Measurements from ENCODE around the gene RXRA. TPM values are rescaled to one million over a fixed set of nuclear protein-coding genes. Genes with fewer than 3 reads are reported as not detected.
"Not testable (repeated sequence)": the region's sequence is repeated elsewhere in the genome, so short reads cannot be mapped to it uniquely, and the experiment has no call there.

Gene RXRA
- polyA plus RNA-seq, 3 donors, result 33.6 to 42.2 (median 33.9) TPM

DNA sequence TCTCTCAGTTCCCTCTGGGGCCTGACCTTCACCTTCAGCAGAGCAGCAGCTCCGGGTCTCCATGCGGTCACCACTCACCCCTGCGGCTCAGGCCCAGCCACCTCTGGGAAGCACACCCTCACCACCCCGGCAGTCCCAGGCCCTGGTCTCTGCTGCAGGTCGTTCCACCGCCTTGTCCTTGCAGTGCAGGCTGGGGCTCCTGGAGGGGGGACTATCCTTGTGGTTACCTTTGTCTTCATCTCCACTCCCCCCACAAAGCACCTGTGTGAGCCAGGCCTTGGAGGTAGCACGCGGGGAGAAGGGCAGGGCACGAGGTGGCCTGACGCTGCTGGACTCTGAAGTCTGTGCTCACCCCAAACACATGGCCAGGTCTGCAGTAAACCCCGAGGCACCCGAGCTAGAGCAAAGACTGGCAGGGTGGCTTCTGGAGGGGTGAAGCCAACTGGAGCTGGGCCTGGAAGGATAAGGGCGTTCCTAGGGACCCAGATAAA is 33.2 kb upstream of the RXRA start:
- no peak for DNase-seq (ENCODE audit: low read depth in 3 of 3, low spot score in 2 of 3)

GRCh38 chr9:134293611-134294152 is 32.6 kb upstream of the RXRA start:
- no peak for DNase-seq (ENCODE audit: low read depth in 3 of 3, low spot score in 2 of 3)

DNA sequence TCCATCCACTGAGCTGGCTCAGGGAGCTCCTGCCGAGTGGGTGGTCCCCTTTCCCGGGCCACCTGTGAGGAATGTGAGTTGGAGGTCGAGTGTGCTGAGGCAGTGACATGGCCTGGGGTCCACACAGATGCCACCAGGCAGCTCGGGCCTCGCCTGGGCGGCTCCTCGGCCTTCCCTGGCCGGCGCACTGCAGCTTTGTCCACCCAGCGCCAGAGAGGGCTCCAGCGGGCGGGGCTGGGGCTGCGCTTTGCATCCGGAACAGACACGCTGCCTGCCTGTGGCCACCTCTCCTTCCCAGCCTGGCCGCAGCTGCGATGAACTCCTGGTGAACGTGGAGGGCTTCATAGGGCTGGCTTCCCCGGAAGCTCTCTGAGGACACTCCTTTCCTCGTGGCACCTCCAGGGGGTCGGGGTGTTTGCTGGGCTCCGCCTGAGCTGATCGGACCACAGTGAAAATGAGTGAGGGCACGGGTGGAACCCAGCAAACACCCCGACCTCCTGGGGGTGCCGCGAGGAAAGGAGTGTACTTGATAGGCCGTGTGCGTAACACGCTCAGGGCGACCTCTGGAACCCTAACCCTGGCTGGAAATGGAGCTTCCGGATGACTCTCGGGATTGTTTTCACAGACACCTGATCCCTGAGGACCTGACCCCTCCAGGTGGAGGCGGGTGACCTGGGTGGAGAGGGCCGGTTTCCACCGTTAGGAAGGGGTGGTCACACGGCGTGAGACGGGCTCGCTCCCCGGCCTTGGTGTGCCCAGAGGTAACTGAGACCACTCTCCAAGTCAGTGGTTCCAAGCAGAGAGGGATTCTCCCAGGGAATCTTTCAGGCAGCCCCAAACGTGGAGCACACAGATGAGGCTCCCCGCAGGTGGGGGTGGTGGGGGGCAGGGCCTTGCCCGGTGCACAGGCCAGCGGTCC is 31.8 kb upstream of the RXRA start:
- no peak for DNase-seq (ENCODE audit: low read depth in 3 of 3, low spot score in 2 of 3)

DNA sequence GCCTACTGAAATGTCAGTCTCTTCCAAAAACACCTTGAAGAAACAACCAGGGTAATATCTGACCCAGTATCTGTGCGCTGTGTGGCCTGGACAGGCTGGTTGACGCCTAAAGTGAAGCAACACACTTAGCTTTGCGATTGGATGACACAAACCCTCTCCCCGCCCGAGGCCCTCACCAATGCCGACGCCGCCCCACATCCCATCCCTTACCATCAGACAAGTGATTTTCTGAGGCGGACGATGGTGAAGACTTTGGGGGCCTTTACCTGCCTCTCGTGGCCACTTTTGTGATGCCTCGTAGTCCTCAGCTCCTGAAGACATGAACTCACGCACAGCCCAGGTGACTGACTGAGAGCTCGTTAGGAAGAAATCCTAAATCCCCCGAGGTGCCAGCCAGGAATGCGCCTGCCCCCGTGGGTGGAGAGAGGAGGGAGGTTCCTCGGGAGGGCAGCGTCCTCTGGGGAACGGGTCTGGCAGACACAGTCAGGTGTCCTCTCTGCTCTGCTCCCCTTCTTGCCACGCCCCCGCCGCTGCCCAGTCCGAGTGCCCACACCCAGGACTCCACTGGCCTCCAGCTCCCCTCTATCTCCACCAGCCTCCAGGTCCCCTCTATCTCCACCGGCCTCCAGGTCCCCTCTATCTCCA is 31.0 kb upstream of the RXRA start:
- DNase-seq (ENCODE audit: low read depth in 3 of 3, low spot score in 2 of 3), result no peak

DNA sequence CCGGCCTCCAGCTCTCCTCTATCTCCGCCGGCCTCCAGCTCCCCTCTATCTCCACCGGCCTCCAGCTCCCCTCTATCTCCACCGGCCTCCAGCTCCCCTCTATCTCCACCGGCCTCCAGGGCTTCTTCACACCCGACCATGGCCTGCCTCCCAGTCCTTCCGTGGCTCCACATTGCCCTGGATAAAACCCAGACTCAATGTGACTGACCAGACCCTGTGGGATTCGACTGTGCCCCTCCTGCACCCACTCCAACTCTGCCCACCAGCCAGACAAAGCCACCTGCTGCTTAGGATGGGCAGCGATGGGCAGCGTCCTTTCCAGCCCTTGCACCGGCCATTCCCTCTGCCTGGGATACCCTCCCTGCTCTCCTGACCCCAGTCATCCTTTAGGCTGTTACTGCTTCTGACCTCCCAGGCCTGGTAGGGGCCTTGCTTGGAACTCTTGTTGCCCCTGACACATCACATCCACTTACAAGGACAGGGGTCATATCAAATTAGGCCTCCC is 30.5 kb upstream of the RXRA start:
- DNase-seq (ENCODE audit: low read depth in 3 of 3, low spot score in 2 of 3), result no peak

DNA sequence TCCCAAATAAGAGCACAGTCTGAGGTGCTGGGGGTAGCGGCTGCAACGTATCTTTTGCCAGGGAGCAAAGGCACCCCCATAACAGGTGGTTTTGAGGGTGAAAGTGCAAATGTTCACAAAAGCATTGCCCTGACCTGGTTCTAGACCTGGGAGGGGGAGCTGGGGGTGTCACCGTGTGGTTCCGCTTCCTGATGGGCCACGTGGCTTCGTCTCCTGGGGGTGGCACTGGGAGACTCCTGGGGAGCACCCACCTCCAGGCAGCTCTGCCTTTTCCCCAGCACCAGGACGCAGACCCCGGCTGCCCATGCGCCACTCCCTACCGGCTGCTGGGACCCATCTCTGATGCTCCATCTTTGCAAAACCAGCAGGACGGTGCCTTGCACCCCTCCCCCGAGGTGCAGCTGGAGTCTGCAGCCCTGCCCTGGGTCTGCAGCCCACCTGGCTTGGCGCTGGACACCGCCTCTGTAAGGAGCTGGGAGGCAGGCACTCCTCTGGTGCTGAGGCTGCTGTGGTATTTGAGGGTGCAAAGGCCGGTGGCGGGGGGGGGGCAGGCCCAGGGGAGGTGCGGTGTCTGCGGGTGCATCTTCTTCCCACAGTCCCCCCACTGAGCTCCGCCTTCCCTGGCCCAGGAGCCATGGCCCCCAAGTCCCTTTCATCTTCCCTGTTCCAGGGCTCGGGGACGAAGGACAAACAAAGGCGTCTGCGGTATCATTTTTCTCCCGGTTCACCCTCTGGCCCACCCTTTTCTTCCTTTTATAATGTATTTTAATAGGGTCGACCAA is 29.8 kb upstream of the RXRA start:
- DNase-seq (ENCODE audit: low read depth in 3 of 3, low spot score in 2 of 3), result no peak

GRCh38 chr9:134297083-134297410 is 29.2 kb upstream of the RXRA start:
- DNase-seq (ENCODE audit: low read depth in 3 of 3, low spot score in 2 of 3), result no peak

DNA sequence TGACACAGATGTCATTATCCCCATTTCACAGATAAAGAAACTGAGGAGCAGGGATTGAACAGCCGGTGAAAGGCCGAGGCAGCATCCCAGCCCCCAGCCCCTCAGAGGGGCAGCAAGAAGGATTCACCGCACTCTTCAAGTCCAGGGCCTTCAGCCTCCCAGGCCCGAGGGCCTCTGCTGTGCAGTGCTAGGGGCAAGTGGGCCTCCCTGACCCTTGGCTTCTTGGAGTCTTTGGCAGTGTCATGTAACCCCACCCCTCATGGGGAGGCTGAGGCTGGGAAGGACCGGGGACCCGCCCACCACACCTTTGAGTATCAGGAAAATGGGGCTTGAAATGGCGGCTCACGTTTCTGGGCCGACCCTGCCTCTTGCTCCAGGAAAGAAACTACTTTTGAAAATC is 28.7 kb upstream of the RXRA start:
- DNase-seq (ENCODE audit: low read depth in 3 of 3, low spot score in 2 of 3), result no peak

DNA sequence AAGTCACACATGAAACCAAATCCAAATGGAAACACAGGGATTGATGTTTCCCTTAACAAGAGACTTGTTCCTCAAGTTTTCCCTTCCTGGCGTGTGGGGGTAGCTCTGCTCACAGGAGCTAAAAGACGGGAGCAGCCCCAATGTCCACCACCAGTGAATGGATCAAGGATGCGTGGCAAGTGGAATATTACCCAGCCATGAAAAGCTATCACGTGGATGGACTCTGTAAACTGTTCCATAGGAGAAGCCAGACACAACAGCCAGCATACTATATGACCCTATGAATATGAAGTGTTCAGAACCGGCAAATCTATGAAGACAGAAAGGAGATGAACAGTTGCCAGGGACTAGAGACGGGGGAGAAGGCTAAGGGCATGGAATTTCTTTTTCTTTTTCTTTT is 28.3 kb upstream of the RXRA start:
- no peak for DNase-seq (ENCODE audit: low read depth in 3 of 3, low spot score in 2 of 3)

DNA sequence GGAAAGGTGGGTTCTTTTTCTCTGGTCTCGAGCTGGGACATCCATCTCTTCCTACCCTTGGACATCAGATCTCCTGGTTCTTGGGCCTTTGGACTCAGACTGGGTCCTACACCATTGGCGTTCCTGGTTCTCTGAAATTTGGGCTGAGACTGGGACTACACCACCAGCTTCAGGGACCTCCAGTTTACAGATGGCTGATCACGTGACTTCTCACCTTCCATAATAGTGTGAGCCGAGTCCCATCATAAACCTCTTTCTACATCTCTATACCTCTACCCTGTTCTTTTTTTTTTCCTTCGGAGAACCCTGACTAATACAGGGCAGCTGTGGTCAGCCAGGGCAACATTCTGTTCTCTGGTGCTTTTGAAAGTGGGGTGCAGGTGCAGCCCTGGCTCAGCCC is 27.2 kb upstream of the RXRA start:
- no peak for DNase-seq (ENCODE audit: low read depth in 3 of 3, low spot score in 2 of 3)

- no peak for DNase-seq (ENCODE audit: low read depth in 3 of 3, low spot score in 2 of 3)
Observed at GRCh38 chr9:134299883-134300282, 26.4 kb upstream of the RXRA start.

GRCh38 chr9:134301387-134302129 is 24.7 kb upstream of the RXRA start:
- DNase-seq (ENCODE audit: low read depth in 3 of 3, low spot score in 2 of 3), result no peak

GRCh38 chr9:134302130-134302817 is 24.0 kb upstream of the RXRA start:
- DNase-seq (ENCODE audit: low read depth in 3 of 3, low spot score in 2 of 3), result no peak

DNA sequence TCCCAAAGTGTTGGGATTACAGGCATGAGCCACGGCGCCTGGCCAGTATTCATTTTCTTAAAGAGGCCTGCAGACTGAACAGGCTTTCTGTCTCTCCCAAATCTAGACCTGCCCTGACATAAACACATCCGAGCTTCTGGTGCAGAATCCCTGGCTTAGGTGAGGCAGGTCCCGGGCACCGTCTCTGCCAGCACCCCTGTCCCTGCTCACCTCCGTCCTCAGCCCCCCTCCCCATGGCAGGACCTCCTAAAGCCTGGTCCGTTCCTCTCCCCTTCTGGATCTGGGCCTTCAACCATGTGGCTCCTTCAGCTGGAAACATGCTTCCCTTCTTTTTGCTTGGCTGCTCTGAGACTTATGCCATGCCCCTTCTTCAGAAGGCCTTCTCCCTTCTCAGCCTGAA is 22.7 kb upstream of the RXRA start:
- no peak for DNase-seq (ENCODE audit: low read depth in 3 of 3, low spot score in 2 of 3)

- DNase-seq (ENCODE audit: low read depth in 3 of 3, low spot score in 2 of 3), result no peak
Observed at GRCh38 chr9:134304261-134304660, 22.0 kb upstream of the RXRA start.

- no peak for DNase-seq (ENCODE audit: low read depth in 3 of 3, low spot score in 2 of 3)
Observed at GRCh38 chr9:134304690-134305089, 21.6 kb upstream of the RXRA start.

- DNase-seq (ENCODE audit: low read depth in 3 of 3, low spot score in 2 of 3), result no peak
Observed at GRCh38 chr9:134305533-134305932, 20.7 kb upstream of the RXRA start.

DNA sequence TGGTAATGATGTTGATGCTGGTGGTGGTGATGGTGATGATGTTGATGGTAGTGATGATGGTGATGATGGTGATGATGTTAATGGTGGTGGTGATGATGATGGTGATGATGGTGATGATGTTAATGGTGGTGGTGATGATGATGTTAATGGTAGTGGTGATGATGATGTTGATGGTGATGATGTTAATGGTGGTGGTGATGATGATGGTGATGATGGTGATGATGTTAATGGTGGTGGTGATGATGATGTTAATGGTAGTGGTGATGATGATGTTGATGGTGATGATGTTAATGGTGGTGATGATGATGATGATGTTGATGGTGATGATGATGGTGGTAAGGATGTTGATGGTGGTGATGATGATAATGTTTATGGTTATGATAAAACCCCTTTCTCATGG is 20.2 kb upstream of the RXRA start:
- not testable (repeated sequence) for DNase-seq (ENCODE audit: low read depth in 3 of 3, low spot score in 2 of 3)

Measured in right renal cortex interstitium (tissue), 3 donors.